Activated CD4-positive, alpha-beta T cell treated with anti-CD3 and anti-CD28 coated beads, Interleukin-2, amount 50 U/mL, for 16 hours (primary cell): Measurements from ENCODE around the gene PRM2.

ENCODE experiments used
- DNase-seq: peaks from one replicate; pipeline ENCODE4 v3.0.0-alpha.2; 2020

The PRM2 gene

DNA sequence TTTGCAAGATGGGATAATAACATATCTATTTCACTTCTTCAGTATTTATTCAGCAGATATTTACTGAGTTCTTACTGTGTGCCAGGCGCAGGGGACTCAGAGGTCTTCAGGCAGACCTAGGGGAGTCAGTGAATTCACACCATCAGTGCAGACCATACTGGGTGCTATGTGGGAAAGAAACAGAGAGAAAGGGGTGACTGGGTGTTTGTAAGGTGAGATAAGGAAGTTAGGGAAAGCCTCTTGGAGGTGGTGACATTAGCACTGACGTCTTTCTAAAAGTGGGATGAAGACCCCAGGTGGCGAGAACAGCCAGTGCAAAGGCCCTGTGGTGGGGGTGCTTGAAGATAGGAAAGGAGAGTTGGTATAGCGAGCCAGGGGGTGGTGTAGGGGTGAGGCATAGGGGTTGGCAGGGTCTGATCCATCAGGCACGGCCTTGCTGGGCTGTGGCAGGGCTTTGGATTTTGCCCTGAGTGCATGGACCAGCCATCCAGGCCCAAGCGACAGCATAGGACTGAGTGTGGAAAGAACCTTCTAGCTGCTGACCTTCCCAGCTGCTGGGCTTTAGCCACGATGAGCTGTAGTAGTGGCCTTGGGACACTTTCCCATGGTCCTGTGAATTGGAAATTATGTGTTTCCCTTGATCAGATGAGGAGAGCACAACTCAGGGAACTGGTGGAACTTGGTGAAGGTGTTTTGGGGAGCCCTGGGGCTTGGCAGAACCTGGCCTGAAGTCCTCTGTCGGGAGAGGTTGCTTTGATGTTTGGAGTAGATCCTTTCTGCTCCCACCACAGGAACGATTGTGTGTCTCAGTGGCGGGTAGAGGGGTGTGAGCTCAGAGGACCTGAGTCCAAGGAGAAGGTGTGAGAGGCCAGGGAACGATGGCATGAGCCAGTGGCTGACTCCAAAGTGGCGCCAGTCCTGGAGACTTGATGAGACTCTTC, 16.4 kb downstream of the PRM2 start:
- no peak for DNase-seq

DNA sequence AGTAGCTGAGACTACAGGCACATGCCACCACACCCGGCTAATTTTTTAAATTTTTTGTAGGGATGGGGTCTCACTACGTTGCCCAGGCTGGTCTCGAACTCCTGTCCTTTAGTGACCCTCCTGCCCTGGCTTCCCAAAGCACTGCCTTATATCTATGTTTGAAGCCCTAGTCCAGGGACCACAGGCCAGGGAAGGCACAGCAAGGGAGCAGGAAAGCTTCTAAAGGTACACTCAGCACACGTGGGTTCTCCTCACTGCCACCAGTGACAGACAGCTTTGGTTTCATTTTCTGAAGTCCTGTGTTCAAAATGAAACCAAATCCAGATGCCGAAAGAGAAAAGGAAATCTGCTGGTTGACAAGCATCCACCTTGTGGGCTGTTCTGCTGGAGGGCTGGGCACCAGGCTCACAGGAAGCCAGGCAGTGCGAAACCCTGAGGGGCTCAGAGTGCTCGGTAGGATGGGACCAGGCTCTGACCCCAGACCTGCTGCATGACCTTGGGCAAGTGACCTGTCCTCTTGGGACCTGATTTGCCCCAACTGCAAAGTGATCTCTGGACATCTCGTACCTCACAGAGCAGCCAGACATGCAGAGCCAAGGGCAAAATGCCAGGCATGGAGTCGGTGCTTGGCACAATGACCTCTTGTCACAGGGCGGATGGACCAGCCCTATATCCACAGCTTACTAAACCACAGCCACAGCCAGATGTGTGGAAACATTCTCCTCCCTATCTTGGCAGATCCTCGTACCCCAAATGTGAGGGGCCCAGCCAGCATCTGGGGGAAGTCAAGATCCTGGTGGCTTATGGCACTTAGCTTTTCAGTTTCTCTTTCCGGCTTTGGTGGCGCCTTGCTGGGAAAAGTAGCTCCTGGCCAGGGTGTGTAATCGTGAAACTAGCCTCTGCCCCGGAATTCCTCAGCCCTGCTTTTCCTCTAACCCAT, 17.5 kb downstream of the PRM2 start:
- peak; percentile 83 for DNase-seq

DNA sequence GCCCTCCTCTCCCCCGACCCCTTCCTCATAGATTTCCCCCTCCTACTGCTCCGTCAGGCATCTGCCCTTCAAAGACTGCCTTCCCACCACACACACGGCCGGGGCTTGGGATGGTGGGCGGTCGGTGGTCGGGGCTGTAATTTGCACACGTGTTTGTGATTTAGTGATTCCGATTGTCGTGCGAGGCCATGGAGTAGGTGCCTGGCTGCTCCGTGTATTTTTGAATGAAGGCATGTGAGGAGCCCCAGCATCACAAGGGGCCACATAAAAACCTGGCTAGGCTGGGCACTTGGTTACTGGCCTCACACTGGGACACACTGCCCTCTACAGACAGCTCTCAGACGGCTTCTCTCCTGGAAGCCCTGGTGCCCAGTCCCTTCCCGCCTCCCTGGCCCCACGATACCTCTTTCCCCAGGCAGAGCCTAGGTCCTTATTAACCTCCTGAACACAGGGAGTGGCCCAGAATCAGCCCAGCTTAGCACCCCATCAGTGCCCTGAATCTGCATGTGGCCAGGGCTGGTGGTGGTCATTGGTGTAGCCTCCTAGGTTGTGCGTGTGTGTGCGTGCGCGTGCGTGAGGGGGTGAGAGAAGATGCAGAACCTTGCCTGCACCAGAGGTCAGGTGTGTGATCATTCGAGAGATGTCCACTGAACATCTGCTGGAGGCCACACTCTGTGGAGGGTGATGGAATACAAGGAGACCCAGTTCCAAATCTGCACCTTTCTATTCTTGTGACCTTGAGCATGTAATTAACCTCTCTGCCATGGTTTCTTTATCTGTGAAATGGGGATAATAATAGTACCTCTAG, 18.9 kb downstream of the PRM2 start:
- DNase-seq = peak; percentile 80

DNA sequence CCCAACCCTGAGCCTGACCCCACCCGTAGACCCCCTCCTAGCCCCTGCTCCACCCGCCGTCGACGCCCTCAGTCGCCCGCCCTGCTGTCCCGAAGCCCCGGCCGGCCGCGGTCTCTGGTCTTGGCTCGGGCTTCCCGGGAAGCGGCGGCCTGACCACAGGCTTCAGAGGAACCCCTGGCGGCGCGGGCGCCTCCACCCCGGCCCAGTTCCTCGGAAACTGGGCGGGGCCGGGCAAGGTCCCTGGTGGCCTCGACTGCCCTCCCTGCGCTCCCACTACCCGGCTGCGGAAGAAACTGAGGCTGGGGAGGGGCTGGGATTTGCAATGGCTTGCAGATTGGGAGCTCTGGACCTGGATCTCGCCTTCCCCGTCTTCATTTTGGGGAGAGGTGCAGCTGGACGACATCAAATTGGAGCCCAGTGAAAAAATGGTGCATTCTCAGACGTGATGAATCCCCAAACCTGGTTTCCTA, 19.6 kb downstream of the PRM2 start:
- peak; percentile 27 for DNase-seq

DNA sequence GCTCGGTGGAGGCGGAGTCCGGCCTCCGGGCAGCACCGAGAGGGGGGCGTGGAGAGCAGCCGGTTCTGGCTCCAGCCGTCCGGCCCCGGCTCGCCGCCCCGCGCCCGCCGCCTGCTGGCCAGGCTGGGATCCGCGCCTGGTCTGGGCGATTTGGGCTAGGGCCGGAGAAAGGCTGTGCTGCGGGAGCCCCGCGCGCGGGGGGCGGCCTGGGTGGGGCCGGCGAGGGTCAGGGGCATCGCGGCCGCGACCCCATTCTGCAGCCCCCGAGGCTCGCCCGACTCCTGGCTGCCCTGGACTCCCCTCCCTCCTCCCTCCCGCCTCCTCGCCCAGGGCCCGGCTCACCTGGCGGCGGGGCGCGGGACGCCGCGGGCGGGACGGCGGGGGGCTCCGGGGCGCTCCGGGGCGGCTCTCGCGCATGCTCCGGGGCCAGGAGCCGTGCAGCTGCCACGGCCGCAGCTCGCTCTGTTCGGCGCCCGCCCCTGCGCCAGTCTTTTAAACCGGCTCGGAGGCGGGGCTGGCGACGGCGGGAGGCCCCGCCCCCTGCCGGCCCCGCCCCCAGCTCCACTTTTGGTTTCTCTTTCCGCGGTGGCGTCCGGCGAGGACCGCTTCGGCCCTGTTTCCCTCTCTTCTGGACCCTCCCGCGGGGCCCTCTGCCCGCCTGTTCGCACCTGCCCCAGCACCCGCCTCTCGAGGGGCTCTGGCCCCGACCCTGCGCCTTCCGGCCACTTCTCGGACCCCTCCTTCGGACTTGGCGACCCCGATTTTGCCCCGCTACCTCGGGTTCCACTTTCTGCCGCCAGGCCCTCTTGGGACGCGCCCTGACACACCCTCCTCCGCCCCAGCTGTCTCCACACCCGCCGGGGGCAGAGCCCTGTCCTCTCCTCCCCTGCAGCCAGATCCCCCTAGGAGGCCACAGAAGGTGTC, 20.3 kb downstream of the PRM2 start, which contains the start of gene SOCS1:
Gene SOCS1, minus strand, starts transcription at position 468 of the 924 bp plus-strand sequence. CDS start 726 bp downstream, outside the sequence.
- DNase-seq = peak; percentile 91

DNA sequence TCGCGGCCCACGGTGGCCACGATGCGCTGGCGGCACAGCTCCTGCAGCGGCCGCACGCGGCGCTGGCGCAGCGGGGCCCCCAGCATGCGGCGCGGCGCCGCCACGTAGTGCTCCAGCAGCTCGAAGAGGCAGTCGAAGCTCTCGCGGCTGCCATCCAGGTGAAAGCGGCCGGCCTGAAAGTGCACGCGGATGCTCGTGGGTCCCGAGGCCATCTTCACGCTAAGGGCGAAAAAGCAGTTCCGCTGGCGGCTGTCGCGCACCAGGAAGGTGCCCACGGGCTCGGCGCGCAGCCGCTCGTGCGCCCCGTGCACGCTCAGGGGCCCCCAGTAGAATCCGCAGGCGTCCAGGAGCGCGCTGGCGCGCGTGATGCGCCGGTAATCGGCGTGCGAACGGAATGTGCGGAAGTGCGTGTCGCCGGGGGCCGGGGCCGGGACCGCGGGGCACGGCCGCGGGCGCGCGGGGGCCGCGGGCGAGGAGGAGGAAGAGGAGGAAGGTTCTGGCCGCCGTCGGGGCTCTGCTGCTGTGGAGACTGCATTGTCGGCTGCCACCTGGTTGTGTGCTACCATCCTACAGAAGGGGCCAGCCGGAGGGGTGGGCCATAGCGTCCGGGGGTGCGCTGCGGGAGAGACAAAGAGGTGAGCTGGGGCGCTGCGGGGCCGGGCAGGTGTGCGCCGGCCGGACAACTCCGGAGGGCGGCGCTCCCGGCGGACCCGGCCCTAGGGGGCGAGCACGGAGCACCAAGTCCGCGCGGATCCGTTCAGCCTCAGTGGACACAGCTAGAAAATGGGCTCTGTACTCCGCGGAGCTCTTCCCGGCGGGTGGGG, 21.2 kb downstream of the PRM2 start:
- DNase-seq = peak; percentile 66

DNA sequence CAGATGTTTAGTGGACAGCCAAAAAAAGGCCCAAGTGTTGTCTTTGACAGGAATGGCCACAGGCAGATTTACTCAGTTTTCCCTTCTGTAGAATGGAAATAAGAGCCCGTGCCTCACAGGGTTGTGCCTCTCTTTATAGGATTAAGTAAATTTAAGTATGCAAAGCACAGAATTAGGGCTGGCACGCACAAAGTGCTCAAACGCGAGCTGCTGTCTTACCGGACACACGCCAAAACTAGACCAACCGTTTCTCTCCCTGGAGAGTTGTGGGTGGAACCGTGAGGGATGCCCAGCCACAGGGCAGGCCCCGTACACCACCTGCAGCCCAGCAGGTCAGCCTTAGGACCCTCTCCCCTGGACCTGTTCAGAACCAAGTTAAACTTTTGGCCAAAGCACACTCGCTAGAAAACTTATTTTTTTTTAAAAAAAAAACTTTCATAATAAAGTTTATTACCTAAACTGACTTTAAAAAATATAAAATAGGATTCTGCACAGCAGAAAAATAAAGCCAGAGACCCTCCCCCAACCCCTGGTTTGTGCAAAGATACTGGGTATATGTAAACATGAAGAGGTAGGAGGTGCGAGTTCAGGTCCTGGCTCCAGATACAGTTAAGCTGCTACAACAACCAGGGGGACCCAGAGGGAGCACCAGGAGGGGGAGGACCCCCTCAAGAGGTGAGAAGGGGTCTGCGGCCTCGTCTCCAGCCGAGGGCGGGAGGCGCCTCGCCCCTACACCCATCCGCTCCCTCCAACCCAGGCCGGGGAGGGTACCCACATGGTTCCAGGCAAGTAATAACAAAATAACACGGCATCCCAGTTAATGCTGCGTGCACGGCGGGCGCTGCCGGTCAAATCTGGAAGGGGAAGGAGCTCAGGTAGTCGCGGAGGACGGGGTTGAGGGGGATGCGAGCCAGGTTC, 22.0 kb downstream of the PRM2 start:
- DNase-seq = peak; percentile 36

DNA sequence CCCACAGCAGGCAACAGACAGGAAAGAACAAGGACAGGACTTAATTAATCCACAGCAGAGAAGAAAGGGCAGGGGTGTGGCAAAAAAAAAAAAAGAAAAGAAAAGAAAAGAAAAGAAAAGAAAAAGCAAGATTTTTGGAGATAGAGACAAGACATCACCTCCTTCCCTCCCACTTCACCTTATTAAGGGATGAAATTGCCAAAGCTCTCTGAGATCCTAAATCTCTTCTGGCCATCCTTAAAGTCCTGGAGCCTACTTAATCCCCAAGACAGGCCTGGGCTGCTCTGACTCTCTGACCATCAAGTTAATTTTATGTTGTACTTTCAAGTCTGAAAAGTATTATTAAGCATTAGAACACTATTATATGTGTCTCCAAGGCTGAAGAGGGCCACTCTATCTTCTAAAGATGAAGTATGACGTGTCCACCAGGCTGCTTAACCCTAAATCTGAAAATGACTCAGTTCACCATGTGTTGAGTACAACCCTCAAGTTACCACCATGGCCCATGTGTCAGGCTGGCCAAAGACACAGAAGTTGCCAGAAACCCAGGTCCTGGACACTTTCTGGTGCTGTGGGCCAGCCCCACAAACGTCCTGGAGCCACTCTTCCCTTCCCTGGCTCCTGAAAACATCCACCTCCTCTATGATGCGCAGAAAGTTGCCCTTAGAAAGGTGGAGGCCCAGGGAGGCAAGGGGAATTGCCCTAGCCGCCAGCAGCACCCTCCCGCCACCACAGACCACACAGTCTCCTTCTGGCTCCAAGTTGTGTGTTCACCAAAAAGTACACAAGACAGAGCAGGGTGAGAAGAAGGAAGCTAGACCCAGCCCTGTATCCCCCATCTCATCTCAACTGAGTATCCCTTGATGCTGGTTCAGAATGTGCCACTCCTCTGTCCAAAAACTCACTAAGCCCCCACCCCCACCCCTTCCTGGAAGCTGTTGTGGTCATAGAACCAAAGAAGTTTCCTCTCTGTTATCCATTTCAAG, 23.0 kb downstream of the PRM2 start:
- DNase-seq = peak; percentile 84

DNA sequence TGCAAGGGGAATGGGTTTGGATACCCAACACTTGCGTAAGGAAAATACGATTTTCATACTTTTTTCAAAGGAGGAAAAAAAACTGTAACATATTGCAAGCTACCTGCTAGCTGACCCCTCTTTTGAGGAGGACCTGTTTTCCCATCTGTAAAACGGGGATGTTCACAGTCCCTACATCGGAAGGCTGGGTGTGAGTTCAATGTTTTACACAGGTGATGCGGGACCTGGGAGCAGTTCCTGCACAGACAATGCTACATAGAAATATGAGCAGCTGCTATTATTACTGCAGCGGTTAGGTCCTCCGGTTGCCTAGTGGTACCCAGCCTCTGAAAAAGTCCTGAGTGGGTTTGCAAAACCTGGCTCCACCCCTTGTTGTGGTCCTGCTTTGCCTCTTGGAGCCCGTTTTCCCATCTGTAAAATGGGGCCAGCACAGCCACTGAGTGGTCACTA, 23.8 kb downstream of the PRM2 start:
- DNase-seq = peak; percentile 35

DNA sequence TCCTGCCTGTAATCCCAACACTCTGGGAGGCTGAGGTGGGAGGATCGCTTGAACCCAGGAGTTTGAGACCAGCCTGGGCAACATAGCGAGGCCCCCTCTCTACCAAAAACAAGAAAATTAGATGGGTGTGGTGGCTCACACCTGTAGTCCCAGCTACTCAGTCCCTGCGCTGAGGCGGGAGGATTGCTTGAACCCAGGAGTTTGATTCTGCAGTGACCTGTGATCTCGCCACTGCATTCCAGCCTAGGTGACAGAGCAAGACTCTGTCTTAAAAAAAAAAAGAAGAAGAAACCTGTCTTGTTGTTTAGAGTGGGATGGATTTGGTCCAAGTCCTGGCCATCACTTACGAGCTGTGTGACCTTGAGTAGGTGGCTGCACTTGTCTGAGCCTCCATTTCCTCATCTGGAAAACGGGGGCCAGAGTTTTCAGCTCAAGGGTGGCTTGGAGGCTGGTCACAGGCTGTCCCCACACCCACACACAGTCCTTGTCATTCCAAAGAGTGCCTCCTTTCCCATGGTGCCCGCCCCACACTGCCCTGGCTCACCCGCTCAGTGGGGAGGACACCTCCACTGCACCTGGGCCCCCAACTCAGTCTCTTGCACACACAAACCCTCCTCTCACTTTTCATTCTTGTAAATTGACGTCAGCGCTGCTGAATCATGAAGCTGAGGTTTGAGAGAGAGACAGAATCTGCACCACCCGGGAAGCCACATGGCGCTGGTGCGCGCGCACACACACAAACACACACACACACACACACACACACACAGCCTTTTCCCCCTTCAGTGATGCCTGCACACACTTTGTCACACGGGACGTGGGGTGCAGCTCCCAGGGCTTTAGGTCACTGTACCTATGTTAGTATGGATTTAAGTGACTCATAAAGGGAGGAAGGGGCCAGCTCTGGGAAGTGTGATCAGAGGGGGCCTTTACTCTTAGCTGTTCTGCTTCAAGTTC, 24.5 kb downstream of the PRM2 start:
- DNase-seq = peak; percentile 91

DNA sequence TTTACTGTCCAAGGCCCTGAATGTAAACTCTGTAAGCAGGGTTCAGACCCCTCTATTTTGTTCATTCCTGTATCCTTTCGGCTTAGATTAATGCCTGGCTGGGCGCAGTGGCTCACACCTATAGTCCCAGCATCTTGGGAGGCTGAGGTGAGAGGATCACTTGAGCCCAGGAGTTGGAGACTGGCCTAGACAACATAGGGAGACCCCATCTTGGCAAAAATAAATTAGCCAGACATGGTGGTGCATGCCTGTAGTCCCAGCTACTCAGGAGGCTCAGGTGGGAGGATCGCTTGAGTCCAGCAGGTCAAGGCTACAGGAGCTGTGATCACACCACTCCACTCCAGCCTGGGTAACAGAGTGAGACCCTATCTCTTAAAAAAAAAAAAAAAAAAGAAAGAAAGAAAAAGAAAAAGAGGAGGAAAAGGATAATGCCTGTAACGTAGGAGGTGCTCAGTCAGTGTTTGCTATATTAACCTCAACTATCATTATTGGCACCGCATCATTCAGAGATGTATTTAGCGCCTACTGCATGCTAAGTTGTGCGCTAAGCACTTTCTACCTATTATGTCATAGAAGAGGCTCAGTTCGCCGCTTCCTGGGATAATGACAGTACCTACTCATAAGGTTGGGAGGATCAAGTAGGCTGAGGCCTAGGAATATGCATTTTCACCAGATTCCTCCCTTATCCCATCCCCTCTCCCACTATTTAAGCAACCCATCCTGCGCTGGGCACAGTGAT, 25.3 kb downstream of the PRM2 start:
- DNase-seq = peak; percentile 17

DNA sequence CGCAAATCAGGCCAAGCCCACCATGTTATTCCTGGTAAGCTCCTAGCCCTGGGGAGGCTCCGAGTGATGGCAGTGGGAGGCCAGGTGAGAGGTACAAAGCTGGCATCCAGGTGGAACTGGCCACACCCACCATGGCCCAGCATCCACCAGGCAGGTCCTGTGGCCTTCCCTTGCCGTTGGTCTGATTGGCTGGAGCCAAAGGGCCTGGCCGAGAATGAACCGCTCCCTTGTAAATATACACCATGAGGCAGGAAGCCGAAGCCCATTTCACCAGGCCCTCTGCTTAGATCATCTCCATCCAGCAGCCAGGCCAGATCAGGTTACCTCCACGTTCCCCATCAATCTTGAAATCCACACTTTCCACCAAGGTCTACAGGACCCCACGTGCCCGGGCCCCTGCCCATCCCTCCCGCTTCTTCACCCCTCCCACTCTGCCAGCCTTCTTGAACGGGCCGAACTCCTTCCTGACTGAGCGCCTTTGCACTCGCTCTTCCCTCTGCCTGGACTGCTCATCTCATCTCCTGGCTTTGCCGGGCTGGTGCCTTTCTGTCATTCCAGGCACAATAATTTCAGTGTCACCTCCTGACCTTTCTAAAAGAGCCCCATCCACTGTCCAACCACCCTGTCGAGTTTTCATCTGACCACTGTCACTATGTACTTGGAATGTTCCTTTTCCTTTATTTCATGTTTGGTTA, 26.0 kb downstream of the PRM2 start:
- DNase-seq = peak; percentile 24

DNA sequence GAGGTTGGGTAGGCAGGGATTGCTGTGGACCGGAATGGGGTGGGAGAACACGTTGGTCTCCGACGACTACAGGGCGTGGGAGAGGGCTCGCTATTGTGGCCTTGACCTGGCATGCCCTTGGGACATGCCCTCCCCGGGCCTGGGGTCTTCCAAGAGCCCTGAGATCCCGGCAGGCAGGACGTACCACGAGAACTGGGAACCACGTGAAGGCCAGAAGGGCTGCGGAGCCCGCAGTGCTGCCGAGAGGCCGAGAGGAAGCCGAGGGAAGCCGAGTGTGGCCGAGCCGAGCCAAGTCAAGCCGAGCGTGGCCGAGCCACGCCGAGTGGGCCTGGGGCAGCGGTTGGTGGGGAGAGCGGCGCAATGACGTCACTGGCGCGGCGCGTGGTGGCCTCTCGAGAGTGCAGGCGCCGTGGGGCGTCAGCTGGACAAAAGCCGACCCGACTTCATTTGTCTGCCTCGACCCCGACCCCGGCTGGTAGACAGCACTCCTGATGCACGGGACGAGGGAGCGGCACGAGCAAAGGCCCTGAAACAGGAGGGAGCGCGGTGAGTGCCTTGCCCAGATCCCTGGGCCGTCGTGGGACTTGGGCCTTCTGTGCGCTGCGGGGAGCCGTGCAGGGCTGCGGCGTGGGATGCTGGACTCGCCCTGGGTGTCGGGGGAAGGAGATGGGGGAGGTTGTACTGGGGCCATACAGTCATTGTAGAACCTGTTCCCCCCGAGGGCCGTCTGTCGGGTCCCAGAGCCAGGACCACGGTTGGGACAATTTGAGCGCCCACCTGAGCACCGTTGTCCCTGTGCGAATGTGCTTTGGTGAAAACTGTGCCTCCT, 26.8 kb downstream of the PRM2 start:
- no peak for DNase-seq

DNA sequence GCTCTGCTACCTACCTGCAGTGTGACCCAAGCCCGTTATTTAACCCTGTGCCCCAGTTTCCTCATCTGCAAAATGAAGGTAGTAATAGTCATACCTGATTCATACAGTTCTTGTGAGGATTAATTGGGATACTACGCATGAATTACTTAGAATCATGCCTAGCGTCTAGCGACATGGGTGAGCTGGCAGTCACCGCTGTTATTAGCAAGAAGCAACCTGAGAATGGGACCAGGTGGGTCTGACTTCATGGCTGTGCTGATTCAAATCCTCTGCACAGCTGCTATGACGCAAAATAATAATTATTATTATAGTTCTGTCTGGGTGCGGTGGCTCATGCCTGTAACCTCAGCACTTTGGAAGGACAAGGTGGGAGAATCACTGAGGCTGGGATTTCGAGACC, 28.1 kb downstream of the PRM2 start:
- DNase-seq = no peak
